ENCODE measurements around the gene ARID4B.
"Not testable (repeated sequence)": the region's sequence is repeated elsewhere in the genome, so short reads cannot be mapped to it uniquely, and the experiment has no call there.

The ARID4B gene

GRCh38 chr1:235159284-235159683 is 168.7 kb downstream of the ARID4B start:
- not testable (repeated sequence) for DNase-seq

DNA sequence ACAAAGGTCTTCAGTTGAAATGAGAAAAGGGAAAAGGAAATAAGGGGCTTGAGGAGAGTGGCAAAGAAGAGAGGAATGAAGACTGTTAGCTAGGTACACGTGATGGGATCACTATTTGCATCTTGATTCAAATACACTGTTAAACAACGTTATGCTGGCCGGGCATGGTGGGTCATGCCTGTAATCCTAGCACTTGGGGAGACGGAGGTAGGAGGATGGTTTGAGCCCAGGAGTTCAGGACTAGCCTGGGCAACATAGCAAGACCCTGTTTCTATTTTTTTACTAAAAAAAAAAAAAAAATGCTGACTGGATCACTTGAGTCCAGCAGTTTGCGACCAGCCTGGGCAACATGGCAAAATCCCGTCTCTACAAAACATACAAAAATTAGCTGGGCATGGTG is 169.3 kb downstream of the ARID4B start:
- no peak for DNase-seq

DNA sequence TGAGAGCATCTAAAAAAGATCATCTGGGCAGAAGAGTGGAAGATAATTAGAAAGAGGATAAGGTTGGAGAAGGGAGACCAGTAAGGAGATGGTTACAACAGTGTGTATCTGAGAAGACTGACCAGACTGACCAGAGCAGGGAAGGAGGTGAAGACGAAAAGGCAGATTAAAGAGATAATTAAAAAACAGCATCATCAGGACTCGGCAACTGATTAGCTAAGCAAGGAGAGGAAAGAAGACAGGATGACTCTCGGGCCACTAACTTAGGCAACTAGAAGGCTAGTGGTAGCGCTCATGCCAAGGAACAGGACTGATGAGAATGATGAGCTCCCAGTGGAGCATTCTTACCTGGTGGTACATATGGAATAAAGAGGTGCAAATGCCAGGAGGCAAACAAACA is 170.8 kb downstream of the ARID4B start:
- no peak for DNase-seq

DNA sequence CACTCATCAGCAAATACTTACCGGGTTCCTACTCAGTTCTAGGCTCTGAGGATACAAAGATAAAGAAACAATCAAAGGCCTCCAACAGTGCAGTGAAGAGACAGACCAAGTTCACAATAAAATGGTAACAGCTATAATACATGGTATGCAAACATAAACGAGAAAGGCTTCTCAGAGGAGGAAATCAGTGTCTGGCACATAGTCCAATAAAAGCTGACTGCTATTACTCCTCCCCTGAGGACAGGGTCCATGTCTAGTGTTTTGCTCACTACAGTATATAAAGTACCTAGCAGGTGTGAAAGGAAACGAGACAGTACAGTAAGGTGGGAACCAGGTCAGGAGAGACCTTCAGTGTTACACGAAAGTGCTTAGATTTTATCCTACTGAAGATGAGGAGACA is 171.2 kb downstream of the ARID4B start:
- DNase-seq = no peak

- no peak for DNase-seq
These were observed 171.7 kb downstream of the ARID4B start for GRCh38 chr1:235156265-235156664.

DNA sequence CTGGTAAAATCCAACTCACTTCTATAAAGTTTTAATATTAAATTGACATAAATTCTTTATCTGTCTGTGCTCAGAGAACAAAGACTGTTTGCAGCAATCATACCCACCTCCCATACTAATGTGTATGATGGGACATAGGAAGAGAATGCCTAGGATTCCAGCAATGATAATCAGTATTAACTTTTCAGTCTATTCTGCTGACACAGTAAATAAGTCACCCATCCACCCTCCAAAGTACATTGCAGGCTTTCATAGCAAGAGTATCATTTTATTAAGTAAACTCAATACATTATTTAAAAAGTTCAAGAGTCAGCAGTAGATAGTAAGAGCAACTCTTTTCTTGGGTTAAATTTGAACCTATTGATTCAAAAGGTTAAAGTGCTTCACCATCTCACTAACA is 175.7 kb downstream of the ARID4B start:
- no peak for DNase-seq

DNA sequence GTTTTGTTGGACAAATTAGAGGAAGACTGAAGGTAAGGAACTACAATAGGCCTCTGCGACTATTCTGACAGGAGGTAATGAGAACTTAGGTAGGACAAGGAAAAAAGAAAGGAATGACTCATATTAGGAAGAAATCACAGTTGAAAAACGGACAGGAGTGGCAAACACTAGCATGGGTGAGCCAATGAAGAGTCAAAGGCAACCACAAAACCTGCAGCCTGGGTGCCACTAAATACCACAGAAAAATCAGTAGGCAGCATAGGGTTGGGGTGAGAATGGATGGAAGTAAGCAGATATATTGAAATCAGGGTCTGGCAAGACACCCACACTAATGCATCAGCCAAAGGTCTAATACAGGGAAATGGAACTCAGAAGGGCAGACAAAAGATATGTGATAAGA is 176.9 kb downstream of the ARID4B start:
- no peak for DNase-seq

GRCh38 chr1:235149824-235150223 is 178.2 kb downstream of the ARID4B start:
- no peak for DNase-seq

- no peak for DNase-seq
These were observed 180.7 kb downstream of the ARID4B start for GRCh38 chr1:235147269-235147668.

DNA sequence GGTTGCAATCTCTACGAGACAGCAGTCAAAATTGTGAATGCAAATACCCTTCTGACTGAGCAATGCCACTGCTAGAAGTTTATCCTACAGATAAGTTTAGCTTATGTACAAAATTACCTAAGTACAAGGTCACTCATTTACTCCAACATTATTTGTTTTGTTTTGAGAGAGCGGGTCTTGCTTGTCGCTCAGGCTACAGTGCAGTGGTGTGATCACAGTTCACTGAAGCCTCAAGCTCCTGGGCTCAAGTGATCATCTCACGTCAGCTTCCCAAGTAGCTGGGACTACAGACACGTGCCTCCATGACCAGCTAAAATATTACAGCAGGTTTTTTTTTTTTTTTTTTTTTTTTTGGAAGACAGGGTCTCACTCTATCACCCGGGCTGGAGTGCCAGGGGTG is 182.3 kb downstream of the ARID4B start:
- DNase-seq = no peak

- no peak for DNase-seq
These were observed 185.0 kb downstream of the ARID4B start for GRCh38 chr1:235142991-235143390.

DNA sequence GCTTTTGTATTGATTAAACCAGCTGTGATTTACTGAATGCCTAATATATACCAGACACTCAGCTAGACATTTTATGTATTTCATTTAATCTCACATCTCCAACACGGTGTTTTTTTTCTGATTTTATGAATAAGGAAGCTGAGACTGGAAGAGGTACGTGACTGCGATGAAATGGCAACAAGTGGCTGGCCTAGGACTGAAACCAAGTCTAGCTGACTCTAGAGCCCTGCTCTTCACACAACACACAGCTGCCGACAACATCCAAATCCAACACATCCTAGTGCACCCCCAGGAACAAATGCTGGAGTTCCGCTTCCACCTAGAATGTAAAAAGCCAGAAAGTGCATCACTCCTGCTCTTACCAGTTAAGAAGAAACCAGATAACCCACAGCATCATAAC is 188.7 kb downstream of the ARID4B start:
- DNase-seq = no peak

DNA sequence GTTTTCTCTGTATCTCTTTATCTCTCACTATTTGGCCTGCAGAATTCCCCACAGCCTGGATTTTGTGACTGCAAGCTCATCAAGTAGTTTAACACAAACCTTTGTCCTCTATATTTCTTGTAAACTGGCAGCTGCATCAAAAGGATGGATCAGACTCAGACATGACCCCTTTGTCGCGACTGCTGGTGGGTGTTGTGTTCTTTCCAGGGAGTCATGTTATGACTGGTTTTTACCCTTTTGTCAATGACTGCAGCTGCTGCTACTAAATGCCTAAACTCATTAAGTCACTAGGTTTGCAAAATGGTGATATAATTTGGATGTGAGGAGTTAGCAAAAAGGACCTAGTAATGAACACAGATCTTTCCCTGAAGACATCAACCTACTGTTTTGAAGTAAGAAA is 189.2 kb downstream of the ARID4B start:
- DNase-seq = no peak

- DNase-seq = no peak
These were observed 191.9 kb downstream of the ARID4B start for GRCh38 chr1:235136111-235136510.

- DNase-seq = no peak
These were observed 193.8 kb downstream of the ARID4B start for GRCh38 chr1:235134171-235134570.

DNA sequence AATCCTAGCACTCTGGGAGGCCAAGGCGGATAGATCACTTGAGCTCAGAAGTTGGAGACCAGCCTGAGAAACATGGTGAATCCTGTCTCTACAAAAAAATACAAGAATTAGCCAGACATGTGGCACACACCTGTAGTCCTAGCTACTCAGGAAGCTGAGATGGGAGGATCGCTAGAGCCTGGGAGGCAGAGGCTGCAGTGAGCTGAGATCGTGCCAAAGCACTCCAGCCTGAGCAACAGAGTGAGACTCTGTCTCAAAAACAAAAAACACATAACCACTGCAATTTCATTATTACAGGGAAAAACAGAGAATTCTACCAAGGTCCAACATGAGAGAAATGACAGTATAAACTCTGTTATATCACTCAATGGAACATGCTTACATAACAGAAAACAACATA is 194.9 kb downstream of the ARID4B start:
- no peak for DNase-seq

- DNase-seq = no peak
These were observed 196.0 kb downstream of the ARID4B start for GRCh38 chr1:235131961-235132360.

DNA sequence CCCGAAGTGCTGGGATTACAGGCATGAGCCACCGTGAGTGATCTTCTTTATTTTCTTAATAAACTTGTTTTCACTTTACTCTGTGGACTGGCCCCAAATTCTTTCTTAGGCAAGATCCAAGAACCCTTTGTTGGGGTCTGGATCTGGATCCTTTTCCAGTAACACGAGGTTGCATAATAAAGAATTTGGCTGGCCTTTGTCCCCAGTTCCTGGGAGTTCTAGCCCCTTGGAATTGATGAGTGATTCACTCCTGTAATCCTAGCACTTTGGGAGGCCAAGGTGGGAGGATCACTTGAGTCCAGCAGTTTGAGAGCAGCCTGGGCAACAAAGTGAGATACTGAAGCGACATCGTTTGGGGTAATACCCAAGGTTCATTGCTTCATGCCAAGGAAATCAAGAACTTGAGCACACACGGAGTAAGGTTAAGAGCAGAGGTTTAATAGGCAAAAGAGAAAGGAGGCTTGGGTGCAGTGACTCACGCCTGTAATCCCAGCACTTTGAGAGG is 197.2 kb downstream of the ARID4B start:
- no peak for DNase-seq

GRCh38 chr1:235129774-235130570 is 198.0 kb downstream of the ARID4B start:
- no peak for DNase-seq

DNA sequence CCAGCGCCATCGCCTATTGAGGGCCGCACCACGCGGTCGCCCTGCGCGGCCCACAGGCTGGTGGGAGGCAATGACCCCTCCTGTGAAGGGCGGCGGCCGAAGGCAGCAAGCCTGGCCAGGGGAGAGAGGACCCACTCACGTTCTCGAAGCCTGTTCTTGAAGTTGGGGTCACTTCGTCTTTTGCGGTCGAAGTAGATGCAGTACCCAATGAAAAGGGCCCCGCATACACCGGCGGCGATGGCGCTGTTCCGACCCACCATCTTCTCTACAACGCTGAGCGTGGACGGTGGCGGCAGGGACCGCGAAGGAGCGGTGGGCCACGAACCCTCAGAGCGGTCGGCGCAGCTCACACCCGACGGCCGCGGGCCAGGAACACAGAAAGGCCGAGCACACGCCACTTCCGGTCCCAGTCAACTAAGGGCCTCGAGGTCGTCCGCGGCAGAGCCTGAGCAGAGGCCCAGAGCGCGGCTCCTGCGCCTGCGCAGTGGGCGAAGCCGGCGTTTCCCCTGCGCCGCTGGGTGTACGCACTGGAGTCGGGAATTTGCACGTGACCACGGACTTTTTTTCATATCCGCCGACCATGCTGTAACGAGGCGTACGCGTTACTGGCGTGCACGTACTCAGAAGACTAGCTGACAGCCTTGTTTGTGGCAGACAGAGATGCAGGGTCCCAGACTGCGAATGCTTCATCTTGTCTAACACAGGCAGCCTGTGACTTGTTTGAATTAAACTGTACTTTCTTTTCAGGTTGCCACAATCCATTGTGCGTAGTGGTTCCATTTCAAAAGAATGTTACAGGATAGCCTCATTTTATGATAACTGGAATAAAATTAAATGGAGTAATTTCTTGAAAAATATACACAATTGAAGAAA is 199.3 kb downstream of the ARID4B start, which contains the start of gene TOMM20:
Gene TOMM20 (minus strand): TSS at position 382 of the 873 bp plus-strand sequence. CDS start 122 bp downstream, at position 260.
- DNase-seq = peak; percentile 94

DNA sequence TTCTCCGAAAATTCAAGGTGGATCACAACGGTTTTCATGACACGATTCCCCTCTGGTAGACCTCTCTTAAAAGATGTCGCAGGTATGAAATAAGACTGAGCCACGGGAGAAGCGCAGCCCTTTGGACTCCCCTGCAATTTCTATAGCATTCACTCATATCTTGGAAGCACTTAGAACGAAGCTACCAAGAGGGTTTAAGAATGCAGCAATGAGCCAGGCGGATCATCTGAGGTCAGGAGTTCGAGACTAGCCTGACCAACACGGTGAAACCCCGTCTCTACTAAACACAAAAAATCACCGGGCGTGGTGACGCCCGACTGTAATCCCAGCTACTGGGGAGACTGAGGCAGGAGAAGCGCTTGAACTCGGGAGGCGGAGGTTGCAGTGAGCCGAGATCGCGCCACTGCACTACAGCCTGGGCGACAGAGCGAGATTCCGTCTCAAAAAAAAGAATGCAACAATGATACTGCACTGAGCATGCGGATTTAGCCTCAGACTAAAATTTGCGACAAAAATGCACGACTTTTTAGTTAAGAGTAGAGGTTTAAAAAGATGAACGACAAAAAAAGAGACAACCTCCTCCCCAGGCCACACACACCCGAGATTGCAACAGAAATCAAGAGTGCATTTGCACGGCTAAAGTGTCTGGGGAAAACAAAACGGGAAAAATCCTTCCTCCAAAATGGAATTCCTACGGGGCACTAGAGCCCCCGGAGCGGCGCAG is 200.1 kb downstream of the ARID4B start:
- no peak for DNase-seq

- no peak for DNase-seq
These were observed 200.8 kb downstream of the ARID4B start for GRCh38 chr1:235127203-235127602.

GRCh38 chr1:235124665-235125064 is 203.3 kb downstream of the ARID4B start:
- no peak for DNase-seq

Data from KG1 (cell line).